ENCODE measurements around the gene LSM2. TPM values are rescaled to one million over a fixed set of nuclear protein-coding genes. Genes with fewer than 3 reads are reported as not detected.

Gene LSM2
- total and polyA plus RNA-seq, 9 of the 15 experiments (the other 6 are each of a cell fraction or from before 2014, with no cell fraction given): 154 to 407 (median 223) TPM

GRCh38 chr6:31806470-31807272 lies at the start of gene LSM2 (continued):
- no peak for TF ChIP-seq ZNF518B (CRISPR knock-in tag; IDR thresholded peaks at IDR 0.05)
- TF ChIP-seq NBN (IDR thresholded peaks at IDR 0.05; ENCODE audit: low read depth): peak; percentile 81
- TF ChIP-seq CREM (IDR thresholded peaks at IDR 0.05; ENCODE audit: low read depth): peak; percentile 99
- TF ChIP-seq, protein P1, sequence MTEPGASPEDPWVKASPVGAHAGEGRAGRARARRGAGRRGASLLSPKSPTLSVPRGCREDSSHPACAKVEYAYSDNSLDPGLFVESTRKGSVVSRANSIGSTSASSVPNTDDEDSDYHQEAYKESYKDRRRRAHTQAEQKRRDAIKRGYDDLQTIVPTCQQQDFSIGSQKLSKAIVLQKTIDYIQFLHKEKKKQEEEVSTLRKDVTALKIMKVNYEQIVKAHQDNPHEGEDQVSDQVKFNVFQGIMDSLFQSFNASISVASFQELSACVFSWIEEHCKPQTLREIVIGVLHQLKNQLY (CRISPR knock-in tag; conservative IDR thresholded peaks at IDR 0.05): peak in 1 of 2 experiments; percentile 83; a peak in 1 of 4 replicates
- peak; percentile 81; the same call in 1 of the 2 replicates for TF ChIP-seq E2F4 (CRISPR knock-in tag; IDR thresholded peaks at IDR 0.05; ENCODE audit: low read depth)
- TF ChIP-seq BHLHE40 (IDR thresholded peaks at IDR 0.05; ENCODE audit: low read length): no peak; the same call in 1 of the 2 replicates
- peak; percentile 18; the same call in 1 of the 2 replicates for TF ChIP-seq TAL1 (IDR thresholded peaks at IDR 0.05)
- peak; percentile 28 for TF ChIP-seq ZNF444 (CRISPR knock-in tag; IDR thresholded peaks at IDR 0.05)
- TF ChIP-seq HNRNPH1 (optimal IDR thresholded peaks at IDR 0.05; ENCODE audit: low read depth, low read length): no peak
- no peak for TF ChIP-seq BMI1 (IDR thresholded peaks at IDR 0.05; ENCODE audit: low read length)
- TF ChIP-seq RFX1 (IDR thresholded peaks at IDR 0.05): no peak
- peak; percentile 94 for TF ChIP-seq ATF7 (IDR thresholded peaks at IDR 0.05)
- no peak for TF ChIP-seq GABPA (tag; conservative IDR thresholded peaks at IDR 0.05; ENCODE audit: low read depth)
- TF ChIP-seq KAT8 (IDR thresholded peaks at IDR 0.05; ENCODE audit: low read depth): no peak
- no peak for TF ChIP-seq ZNF696 (CRISPR knock-in tag; conservative IDR thresholded peaks at IDR 0.05)
- no peak for TF ChIP-seq ZNF212 (CRISPR knock-in tag; IDR thresholded peaks at IDR 0.05)
- TF ChIP-seq ZHX1 (conservative IDR thresholded peaks at IDR 0.05; ENCODE audit: low read length): peak; percentile 83; the same call in 1 of the 2 replicates
- no peak; the same call in 1 of the 2 replicates for TF ChIP-seq ZNF354B (CRISPR knock-in tag; IDR thresholded peaks at IDR 0.05)
- TF ChIP-seq, protein P2, sequence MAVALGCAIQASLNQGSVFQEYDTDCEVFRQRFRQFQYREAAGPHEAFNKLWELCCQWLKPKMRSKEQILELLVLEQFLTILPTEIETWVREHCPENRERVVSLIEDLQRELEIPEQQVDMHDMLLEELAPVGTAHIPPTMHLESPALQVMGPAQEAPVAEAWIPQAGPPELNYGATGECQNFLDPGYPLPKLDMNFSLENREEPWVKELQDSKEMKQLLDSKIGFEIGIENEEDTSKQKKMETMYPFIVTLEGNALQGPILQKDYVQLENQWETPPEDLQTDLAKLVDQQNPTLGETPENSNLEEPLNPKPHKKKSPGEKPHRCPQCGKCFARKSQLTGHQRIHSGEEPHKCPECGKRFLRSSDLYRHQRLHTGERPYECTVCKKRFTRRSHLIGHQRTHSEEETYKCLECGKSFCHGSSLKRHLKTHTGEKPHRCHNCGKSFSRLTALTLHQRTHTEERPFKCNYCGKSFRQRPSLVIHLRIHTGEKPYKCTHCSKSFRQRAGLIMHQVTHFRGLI (CRISPR knock-in tag; IDR thresholded peaks at IDR 0.05): 0 out of 2 replicates have a peak, but pooled peaks have one; percentile 57
